ENCODE measurements around the gene UBA1.

UBA1 gene

DNA sequence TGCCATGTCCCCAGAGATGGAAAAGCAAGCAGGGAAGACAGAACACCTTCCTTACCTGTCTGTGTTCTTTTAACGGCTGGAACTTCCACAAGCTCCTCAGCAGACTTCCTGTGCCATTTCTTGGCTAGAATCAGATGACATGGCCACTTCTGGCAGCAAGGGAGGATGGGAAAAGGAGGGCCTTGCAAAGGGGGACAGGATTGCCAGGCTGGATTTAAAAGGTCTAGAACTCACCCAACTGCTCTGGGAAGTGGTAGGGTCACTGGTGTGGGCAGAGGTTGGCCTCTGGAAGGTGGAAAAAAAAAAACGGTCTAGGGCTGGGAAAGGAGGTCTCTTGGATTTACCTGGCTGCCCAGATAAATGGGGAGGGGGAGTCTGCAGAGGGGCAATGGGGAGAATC, 37.5 kb downstream of the UBA1 start:
- Histone ChIP-seq H4K20me1 (ENCODE audit: control insufficient read depth, insufficient read depth, low read depth, low read length) (no peaks in the 10 kb centered on the region), H3K9me3 (ENCODE audit: control insufficient read depth, insufficient read depth, low read length) (no peaks in the 10 kb centered on the region), H3K4me1 (ENCODE audit: control insufficient read depth, low read length) (peaks cover 15% of the 10 kb centered on the region), H3K27ac (ENCODE audit: low read depth, low read length) (no peak overlapping the region), H3F3A (ENCODE audit: control insufficient read depth, insufficient read depth) (0 out of 2 replicates have a peak, but pooled peaks cover 3% of the 10 kb centered on the region), H3K4me3 (ENCODE audit: low read length) (no peak overlapping the region), H3K27me3 (ENCODE audit: control insufficient read depth, low read length) (no peaks in the 10 kb centered on the region), H3K79me2 (ENCODE audit: control insufficient read depth, low read length) (peaks cover 26% of the 10 kb centered on the region), H3K9me2 (replicated peaks; ENCODE audit: control insufficient read depth, low read length) (no peaks in the 10 kb centered on the region), H3K36me3 (ENCODE audit: control insufficient read depth, low read length) (peaks cover 26% of the 10 kb centered on the region), H3K4me2 (ENCODE audit: low read length) (no peak overlapping the region)
- TF ChIP-seq, protein P1, sequence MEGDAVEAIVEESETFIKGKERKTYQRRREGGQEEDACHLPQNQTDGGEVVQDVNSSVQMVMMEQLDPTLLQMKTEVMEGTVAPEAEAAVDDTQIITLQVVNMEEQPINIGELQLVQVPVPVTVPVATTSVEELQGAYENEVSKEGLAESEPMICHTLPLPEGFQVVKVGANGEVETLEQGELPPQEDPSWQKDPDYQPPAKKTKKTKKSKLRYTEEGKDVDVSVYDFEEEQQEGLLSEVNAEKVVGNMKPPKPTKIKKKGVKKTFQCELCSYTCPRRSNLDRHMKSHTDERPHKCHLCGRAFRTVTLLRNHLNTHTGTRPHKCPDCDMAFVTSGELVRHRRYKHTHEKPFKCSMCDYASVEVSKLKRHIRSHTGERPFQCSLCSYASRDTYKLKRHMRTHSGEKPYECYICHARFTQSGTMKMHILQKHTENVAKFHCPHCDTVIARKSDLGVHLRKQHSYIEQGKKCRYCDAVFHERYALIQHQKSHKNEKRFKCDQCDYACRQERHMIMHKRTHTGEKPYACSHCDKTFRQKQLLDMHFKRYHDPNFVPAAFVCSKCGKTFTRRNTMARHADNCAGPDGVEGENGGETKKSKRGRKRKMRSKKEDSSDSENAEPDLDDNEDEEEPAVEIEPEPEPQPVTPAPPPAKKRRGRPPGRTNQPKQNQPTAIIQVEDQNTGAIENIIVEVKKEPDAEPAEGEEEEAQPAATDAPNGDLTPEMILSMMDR (IDR thresholded peaks at IDR 0.05; ENCODE audit: low read depth, low read length, poor library complexity, severe bottlenecking), result no peak
- TF ChIP-seq EZH2phosphoT487 (IDR thresholded peaks at IDR 0.05; ENCODE audit: borderline replicate concordance, low read length), result no peak

DNA sequence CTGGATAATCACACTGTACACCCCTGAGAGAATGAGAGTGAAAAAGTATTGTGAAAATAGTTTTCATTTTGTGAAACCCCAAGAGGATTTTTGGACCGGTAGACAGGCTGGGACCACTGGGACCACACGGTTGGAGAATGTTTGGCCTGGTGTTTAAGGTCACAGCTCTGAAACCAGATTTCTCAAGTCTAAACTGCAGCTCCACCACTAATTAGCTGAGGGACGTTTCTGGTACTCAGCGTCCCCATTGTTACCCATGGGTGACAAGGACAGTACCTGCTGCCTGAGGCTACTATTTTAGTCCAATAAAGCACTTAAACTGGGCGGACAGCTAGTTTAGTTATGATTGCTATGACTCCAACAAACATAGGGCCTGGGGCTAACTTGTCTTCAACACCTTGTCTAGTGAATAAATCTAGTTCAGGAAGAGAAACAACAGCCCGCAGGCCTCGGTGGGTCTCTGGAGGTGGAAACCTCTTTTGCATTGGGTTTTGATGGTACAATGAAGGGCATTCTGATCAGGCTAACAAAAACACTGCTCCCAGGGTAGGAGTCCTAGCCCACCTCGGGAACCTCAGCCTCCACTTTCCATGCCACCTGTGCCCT, 38.7 kb downstream of the UBA1 start:
- Histone ChIP-seq H3K36me3 (ENCODE audit: control insufficient read depth, low read length) (peaks cover 15% of the 10 kb centered on the region), H3K27me3 (ENCODE audit: control insufficient read depth, low read length) (no peaks in the 10 kb centered on the region), H3K9me2 (replicated peaks; ENCODE audit: control insufficient read depth, low read length) (no peaks in the 10 kb centered on the region), H3K9me3 (ENCODE audit: control insufficient read depth, insufficient read depth, low read length) (no peaks in the 10 kb centered on the region), H4K20me1 (ENCODE audit: control insufficient read depth, insufficient read depth, low read depth, low read length) (no peaks in the 10 kb centered on the region), H3K4me3 (ENCODE audit: low read length) (peak overlapping the region; percentile 87), H3K4me2 (ENCODE audit: low read length) (peak overlapping the region; percentile 78), H3F3A (ENCODE audit: control insufficient read depth, insufficient read depth) (0 out of 2 replicates have a peak, but pooled peaks cover 3% of the 10 kb centered on the region), H3K79me2 (ENCODE audit: control insufficient read depth, low read length) (peaks cover 37% of the 10 kb centered on the region), H3K4me1 (ENCODE audit: control insufficient read depth, low read length) (peaks cover 15% of the 10 kb centered on the region), H3K27ac (ENCODE audit: low read depth, low read length) (peak overlapping the region; percentile 81)
- TF ChIP-seq EZH2phosphoT487 (IDR thresholded peaks at IDR 0.05; ENCODE audit: borderline replicate concordance, low read length), result no peak
- TF ChIP-seq, protein P1 (IDR thresholded peaks at IDR 0.05; ENCODE audit: low read depth, low read length, poor library complexity, severe bottlenecking), result no peak

DNA sequence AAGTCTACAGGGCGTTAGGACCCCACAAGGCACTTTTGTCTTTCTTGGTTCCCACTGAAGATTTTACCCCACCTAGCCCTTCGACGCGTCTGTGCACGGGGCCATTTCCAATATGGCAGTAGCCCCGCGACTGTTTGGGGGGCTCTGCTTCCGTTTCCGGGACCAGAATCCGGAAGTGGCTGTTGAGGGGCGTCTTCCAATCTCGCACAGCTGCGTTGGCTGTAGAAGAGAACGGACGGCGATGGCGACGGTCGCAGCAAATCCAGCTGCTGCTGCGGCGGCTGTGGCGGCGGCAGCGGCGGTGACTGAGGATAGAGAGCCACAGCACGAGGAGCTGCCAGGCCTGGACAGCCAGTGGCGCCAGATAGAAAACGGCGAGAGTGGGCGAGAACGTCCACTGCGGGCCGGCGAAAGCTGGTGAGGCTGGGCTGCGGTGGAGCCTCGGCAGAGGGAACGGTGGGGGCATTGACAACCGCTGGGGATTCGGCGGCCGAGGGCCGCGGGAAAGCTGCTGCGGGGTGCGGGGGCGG, 39.2 kb downstream of the UBA1 start, which contains the start of gene USP11:
Gene USP11, plus strand, starts transcription at position 207 of the 530 bp plus-strand sequence. Its CDS starts 35 bp downstream, at position 242.
- peaks cover 43% of the 10 kb centered on the region for H3K79me2 ChIP-seq (ENCODE audit: control insufficient read depth, low read length)
- H3K27ac ChIP-seq (ENCODE audit: low read depth, low read length), result peak within 1 kb of the TSS; percentile 81
- TF ChIP-seq EZH2phosphoT487 (IDR thresholded peaks at IDR 0.05; ENCODE audit: borderline replicate concordance, low read length), result no peak
- TF ChIP-seq, protein P1 (IDR thresholded peaks at IDR 0.05; ENCODE audit: low read depth, low read length, poor library complexity, severe bottlenecking), result no peak
- peaks cover 15% of the 10 kb centered on the region for H3K4me1 ChIP-seq (ENCODE audit: control insufficient read depth, low read length)
- 0 out of 2 replicates have a peak, but pooled peaks cover 3% of the 10 kb centered on the region for H3F3A ChIP-seq (ENCODE audit: control insufficient read depth, insufficient read depth)
- no peaks in the 10 kb centered on the region for H3K9me3 ChIP-seq (ENCODE audit: control insufficient read depth, insufficient read depth, low read length)
- peak within 1 kb of the TSS; percentile 78 for H3K4me2 ChIP-seq (ENCODE audit: low read length)
- H3K9me2 ChIP-seq (replicated peaks; ENCODE audit: control insufficient read depth, low read length), result no peaks in the 10 kb centered on the region
- H4K20me1 ChIP-seq (ENCODE audit: control insufficient read depth, insufficient read depth, low read depth, low read length), result no peaks in the 10 kb centered on the region
- H3K36me3 ChIP-seq (ENCODE audit: control insufficient read depth, low read length), result peaks cover 13% of the 10 kb centered on the region
- H3K27me3 ChIP-seq (ENCODE audit: control insufficient read depth, low read length), result no peaks in the 10 kb centered on the region
- peak within 1 kb of the TSS; percentile 87 for H3K4me3 ChIP-seq (ENCODE audit: low read length)
